Fibroblast of lung (primary cell): ENCODE measurements around the gene BAZ2A.

Experiments
- EZH2 ChIP-seq: IDR thresholded peaks from 2 replicates; pipeline ENCODE4 v1.5.1; 2012; ENCODE audit warnings: low read length, control low read depth, mild to moderate bottlenecking; ENCODE audit errors: missing control alignments
- TF ChIP-seq, protein P1 (sequence below), 2 donors: IDR thresholded peaks in 1 of 2; conservative IDR thresholded peaks in 1 of 2; 1 replicate in 1 of 2; 2 replicates in 1 of 2; pipeline ENCODE4 v1.5.1; 2011 to 2012; ENCODE audit warnings: low read length in 2 of 2, control low read depth in 1 of 2, inconsistent platforms in 1 of 2, low read depth in 1 of 2, mild to moderate bottlenecking in 1 of 2

GRCh38 chr12:56657416-56658379, 27.6 kb upstream of the BAZ2A start:
- TF ChIP-seq, protein P1, sequence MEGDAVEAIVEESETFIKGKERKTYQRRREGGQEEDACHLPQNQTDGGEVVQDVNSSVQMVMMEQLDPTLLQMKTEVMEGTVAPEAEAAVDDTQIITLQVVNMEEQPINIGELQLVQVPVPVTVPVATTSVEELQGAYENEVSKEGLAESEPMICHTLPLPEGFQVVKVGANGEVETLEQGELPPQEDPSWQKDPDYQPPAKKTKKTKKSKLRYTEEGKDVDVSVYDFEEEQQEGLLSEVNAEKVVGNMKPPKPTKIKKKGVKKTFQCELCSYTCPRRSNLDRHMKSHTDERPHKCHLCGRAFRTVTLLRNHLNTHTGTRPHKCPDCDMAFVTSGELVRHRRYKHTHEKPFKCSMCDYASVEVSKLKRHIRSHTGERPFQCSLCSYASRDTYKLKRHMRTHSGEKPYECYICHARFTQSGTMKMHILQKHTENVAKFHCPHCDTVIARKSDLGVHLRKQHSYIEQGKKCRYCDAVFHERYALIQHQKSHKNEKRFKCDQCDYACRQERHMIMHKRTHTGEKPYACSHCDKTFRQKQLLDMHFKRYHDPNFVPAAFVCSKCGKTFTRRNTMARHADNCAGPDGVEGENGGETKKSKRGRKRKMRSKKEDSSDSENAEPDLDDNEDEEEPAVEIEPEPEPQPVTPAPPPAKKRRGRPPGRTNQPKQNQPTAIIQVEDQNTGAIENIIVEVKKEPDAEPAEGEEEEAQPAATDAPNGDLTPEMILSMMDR (conservative IDR thresholded peaks at IDR 0.05 in 1 of 2, IDR thresholded peaks at IDR 0.05 in 1 of 2; ENCODE audit: low read depth in 1 of 2, low read length in 2 of 2) = no peak
- TF ChIP-seq EZH2 = no peak
